Stimulated activated effector memory CD8-positive, alpha-beta T cell treated with anti-CD3 and anti-CD28 coated beads, Interleukin-12 subunit alpha, Interleukin-12 subunit beta, amount 100 ng/mL, for 72 hours (primary cell): Measurements from ENCODE around the gene TMEM131.

Experiments
- ATAC-seq: fragments of 150-1000 bp; cut with Tn5 transposase; 2 replicates; pipeline ENCODE4 v1.10.0; 2021
- DNase-seq, 2 donors: peaks; one replicate each; pipeline ENCODE4 v3.0.0; 2021 to 2022; ENCODE audit warnings: low spot score in 2 of 2
- H3K27ac Mint-ChIP-seq: one replicate; pipeline ENCODE4 v1.8.0; 2022; ENCODE audit warnings: mild to moderate bottlenecking, mixed read lengths
- H3K36me3 Mint-ChIP-seq: one replicate; pipeline ENCODE4 v1.8.0; 2022; ENCODE audit warnings: mild to moderate bottlenecking, mixed read lengths
- H3K4me1 Mint-ChIP-seq: one replicate; pipeline ENCODE4 v1.8.0; 2022; ENCODE audit warnings: mixed read lengths
- H3K4me3 Mint-ChIP-seq: one replicate; pipeline ENCODE4 v1.8.0; 2022; ENCODE audit warnings: mild to moderate bottlenecking, mixed read lengths
- H3K9me3 Mint-ChIP-seq: one replicate; pipeline ENCODE4 v1.8.0; 2022; ENCODE audit warnings: mixed read lengths

TMEM131 gene

DNA sequence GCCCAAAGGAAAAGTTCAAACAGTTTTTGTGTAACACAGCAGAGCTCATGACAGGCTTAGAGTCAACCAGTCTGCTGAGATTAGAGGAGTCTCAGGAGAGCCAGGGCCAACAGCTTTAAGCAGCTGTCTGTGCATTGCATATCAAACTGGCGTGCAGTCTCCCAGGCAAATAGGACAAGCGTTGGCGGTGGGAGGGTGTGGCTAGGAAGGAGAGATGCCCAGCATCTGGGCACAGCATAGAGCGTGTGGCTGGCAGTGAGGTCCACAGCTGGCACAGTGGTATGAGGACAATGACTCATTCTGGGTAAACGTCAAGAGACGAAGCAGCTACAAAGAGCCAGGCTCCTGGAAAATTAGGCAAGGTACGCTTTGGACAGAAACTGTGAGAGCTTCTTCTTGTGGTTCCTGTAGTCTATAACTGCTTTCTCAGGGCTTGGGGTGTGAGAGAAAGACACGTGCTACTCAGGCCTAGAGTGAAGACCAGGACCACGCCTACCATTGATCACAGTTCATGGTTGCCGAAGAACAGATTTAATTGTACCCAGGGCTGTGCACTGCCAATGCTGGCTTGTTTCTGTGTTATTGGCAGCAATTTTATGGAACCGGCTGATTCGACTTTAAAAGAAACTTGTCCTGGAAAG lies 267.5 kb downstream of the TMEM131 start:
- Mint-ChIP-seq H3K4me1 (peaks cover 78% of the 10 kb centered on the region), H3K36me3 (peaks cover 99% of the 10 kb centered on the region), H3K4me3 (peak overlapping the region; percentile 13), H3K27ac (peak overlapping the region; percentile 89), H3K9me3 (no peaks in the 10 kb centered on the region)
- no peak for DNase-seq
- peak; percentile 84 for ATAC-seq

- Mint-ChIP-seq H3K4me3 (no peak overlapping the region), H3K4me1 (peaks cover 82% of the 10 kb centered on the region), H3K36me3 (peaks cover 100% of the 10 kb centered on the region), H3K9me3 (no peaks in the 10 kb centered on the region), H3K27ac (peak overlapping the region; percentile 89)
- ATAC-seq = no peak
- no peak for DNase-seq
Measured at GRCh38 chr2:97727296-97727695, 268.5 kb downstream of the TMEM131 start.

DNA sequence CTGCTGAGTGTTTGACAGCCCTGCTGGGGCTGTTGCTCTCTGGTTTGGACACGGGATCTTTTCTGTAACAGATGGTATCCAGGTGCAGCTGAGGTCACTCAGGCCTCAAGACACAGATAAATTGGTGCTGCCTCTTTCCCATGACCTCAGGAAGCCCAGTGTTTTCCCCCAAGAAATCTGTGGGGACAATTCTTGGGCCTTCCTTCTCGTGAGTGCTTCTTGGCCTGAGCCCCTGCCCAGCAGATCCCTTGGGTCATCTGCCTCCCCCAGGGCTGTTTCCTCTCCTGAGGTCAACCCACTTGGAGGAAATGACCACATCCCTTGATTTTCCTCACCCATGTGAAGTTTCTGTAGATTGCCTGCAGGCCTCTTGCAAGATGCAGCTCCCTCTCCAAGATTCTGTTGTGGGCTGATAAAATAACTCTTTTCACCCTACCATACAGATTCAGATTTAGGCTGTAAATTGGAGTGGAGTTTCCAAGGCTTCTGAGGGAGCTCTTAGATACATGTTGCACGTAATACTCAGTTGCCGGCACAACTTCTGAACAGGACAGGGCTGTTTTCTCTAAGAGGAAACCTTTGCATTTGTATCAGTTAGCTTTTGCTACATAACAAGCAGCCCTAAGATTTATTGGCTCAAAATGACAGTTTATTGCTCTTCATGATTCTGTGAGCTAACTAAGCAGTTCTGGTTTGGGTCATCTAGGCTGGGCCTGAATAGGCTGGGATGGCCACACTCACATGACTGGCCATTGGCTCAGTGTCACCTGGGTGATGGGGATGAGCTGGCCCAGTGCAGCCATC lies 269.3 kb downstream of the TMEM131 start:
- H3K36me3 Mint-ChIP-seq = peaks cover 100% of the 10 kb centered on the region
- DNase-seq = no peak
- no peak overlapping the region for H3K4me3 Mint-ChIP-seq
- ATAC-seq = no peak
- H3K4me1 Mint-ChIP-seq = peaks cover 78% of the 10 kb centered on the region
- H3K9me3 Mint-ChIP-seq = no peaks in the 10 kb centered on the region
- H3K27ac Mint-ChIP-seq = peak overlapping the region; percentile 55

- ATAC-seq (no peak), DNase-seq (no peak)
- Mint-ChIP-seq H3K27ac (peak overlapping the region; percentile 55), H3K36me3 (peaks cover 100% of the 10 kb centered on the region), H3K9me3 (no peaks in the 10 kb centered on the region), H3K4me1 (peaks cover 75% of the 10 kb centered on the region), H3K4me3 (no peak overlapping the region)
Measured at GRCh38 chr2:97724946-97725688, 270.6 kb downstream of the TMEM131 start.

GRCh38 chr2:97724501-97724900 lies 271.2 kb downstream of the TMEM131 start:
- H3K9me3 Mint-ChIP-seq = no peaks in the 10 kb centered on the region
- no peak overlapping the region for H3K4me3 Mint-ChIP-seq
- peaks cover 100% of the 10 kb centered on the region for H3K36me3 Mint-ChIP-seq
- peak overlapping the region; percentile 55 for H3K27ac Mint-ChIP-seq
- H3K4me1 Mint-ChIP-seq = peaks cover 79% of the 10 kb centered on the region
- ATAC-seq (no peak), DNase-seq (no peak)

DNA sequence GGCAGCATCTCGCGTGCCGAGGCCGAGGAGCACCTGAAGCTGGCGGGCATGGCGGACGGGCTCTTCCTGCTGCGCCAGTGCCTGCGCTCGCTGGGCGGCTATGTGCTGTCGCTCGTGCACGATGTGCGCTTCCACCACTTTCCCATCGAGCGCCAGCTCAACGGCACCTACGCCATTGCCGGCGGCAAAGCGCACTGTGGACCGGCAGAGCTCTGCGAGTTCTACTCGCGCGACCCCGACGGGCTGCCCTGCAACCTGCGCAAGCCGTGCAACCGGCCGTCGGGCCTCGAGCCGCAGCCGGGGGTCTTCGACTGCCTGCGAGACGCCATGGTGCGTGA lies 271.7 kb downstream of the TMEM131 start:
- H3K36me3 Mint-ChIP-seq = peaks cover 100% of the 10 kb centered on the region

DNA sequence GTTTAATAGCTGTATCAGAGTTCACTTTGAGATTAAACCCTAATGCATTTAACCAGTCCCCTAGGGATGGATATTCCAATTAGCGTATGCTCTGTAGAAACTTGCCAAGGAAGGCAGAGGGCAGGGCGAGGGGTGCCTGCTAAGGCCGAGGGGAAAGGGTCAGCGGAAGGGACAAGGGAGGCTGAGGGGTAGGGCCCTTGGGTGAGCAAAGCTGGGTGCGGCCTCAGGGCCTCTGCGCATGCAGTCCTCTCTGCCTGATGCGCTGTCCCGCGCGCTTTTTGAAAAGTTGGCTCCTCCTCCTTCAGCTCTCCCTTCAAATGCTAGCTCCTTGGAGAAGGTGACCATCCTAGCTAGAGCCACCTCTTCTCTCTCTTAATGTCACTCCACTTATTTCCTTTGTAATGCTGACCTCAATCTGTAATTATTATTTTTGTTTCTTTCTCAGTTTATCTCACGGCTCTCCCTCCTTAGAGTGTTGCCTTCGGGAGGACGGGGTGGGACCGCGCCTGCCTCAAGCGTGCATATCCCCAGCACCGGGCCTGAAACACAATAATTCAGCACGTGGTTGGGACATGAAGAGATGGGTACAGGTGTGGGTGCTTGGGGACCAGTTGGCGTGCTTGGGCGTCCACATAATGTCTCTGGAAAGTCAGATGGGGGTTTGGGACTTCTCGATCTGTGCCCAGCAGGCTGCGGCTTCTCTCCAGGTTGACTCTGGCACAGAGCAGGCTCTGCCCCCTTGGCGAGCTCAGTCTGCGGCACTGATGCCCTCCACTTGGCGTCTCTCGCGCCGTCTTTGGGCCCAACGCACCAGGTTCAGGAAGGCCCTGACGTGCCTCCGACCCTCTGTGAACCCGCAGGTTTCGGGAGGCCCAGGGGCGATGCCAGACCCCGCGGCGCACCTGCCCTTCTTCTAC lies 272.3 kb downstream of the TMEM131 start:
- DNase-seq = no peak
- H3K27ac Mint-ChIP-seq = peak overlapping the region; percentile 64
- H3K36me3 Mint-ChIP-seq = peaks cover 100% of the 10 kb centered on the region
- no peak for ATAC-seq
- peaks cover 87% of the 10 kb centered on the region for H3K4me1 Mint-ChIP-seq
- H3K9me3 Mint-ChIP-seq = no peaks in the 10 kb centered on the region
- H3K4me3 Mint-ChIP-seq = no peak overlapping the region

More for the DNA sequence above, 271.7 kb downstream of the TMEM131 start:
- no peak overlapping the region for H3K27ac Mint-ChIP-seq
- DNase-seq (no peak), ATAC-seq (no peak)
- H3K4me1 Mint-ChIP-seq = peaks cover 84% of the 10 kb centered on the region
- H3K9me3 Mint-ChIP-seq = no peaks in the 10 kb centered on the region
- H3K4me3 Mint-ChIP-seq = no peak overlapping the region

DNA sequence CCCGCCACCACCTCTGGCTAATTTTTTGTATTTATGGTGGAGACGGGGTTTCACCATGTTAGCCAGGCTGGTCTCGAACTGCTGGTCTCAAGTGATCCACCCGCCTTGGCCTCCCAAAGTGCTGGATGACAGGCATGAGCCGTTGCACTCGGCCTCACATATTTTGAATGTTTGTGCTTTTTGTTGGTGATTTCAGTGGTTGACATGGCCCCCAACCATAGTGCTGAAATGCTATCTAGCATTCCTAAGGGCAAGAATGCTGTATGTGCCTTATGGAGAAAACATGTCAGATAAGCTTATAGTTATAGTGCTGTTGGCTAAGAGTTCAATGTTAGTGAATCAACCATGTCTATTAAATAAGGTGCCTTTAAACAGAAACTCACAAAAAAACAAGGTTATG lies 273.5 kb downstream of the TMEM131 start:
- Mint-ChIP-seq H3K4me1 (peaks cover 87% of the 10 kb centered on the region), H3K4me3 (no peak overlapping the region), H3K36me3 (peaks cover 100% of the 10 kb centered on the region), H3K9me3 (no peaks in the 10 kb centered on the region), H3K27ac (peak overlapping the region; percentile 64)
- ATAC-seq = no peak
- no peak for DNase-seq

GRCh38 chr2:97720746-97721145 lies 275.0 kb downstream of the TMEM131 start:
- DNase-seq (no peak), ATAC-seq (peak; percentile 2)
- H3K4me1 Mint-ChIP-seq = peaks cover 90% of the 10 kb centered on the region
- H3K36me3 Mint-ChIP-seq = peaks cover 100% of the 10 kb centered on the region
- peak overlapping the region; percentile 44 for H3K4me3 Mint-ChIP-seq
- H3K9me3 Mint-ChIP-seq = no peaks in the 10 kb centered on the region
- peak overlapping the region; percentile 29 for H3K27ac Mint-ChIP-seq

DNA sequence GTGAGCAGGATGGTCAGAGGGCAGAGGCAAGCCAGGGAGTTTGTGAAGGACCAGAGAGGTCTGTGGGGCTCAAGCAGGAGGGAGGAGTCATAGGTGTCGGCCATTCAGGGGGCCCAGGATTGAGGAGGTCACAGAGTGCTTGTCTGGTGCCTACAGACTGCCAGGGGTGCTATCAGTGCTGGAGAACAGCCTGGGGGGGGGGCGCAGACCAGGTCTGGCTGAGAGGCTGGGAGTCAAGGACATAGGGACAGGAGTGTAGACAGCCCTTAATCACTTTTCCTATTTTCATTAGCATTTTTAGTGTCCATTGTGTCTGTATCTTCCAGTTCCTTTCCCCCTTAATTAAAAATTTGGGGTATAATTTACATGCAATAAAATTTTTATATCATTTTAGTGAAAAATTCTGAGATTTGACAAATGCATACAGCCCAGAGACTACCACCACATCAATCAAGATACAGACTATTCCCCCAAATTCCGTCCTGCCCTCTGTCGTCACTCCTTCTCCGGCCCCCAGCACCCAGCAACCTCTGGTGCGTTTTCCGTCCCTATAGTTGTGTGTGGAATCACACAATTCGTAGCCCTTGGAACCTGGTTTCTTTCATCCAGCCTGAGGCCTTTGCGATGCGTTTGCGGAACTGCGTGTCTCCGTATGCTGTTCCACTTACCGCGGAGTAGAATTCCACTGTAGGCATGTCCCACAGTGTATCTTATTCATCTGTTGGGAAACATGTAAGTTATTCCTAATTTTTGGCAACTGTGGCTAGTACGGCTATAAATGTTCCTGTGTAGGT lies 276.2 kb downstream of the TMEM131 start:
- no peaks in the 10 kb centered on the region for H3K9me3 Mint-ChIP-seq
- H3K4me1 Mint-ChIP-seq = peaks cover 90% of the 10 kb centered on the region
- peaks cover 100% of the 10 kb centered on the region for H3K36me3 Mint-ChIP-seq
- DNase-seq (no peak), ATAC-seq (no peak)
- peak overlapping the region; percentile 99 for H3K27ac Mint-ChIP-seq
- H3K4me3 Mint-ChIP-seq = peak overlapping the region; percentile 93

DNA sequence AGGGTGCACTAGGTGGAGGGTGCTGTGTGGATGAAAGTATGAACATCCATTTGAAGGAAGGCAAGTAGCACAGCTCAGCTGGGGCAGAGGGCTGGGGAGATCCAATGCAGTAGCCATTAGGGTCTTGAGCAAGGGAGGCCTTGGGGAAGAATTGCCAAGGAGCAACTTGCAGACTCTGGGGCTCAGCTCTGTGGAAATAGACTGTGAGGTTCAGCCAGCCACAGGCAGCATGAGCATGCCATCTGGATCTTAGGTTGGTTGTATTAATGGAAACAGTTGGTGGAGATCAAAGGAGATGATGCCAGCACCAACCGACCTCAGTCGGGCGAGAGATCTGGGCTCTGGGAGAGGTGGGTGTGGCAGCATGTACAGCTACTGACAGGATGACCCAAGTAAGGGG lies 276.8 kb downstream of the TMEM131 start:
- peaks cover 90% of the 10 kb centered on the region for H3K4me1 Mint-ChIP-seq
- peak overlapping the region; percentile 93 for H3K4me3 Mint-ChIP-seq
- DNase-seq (no peak), ATAC-seq (peak; percentile 1)
- no peaks in the 10 kb centered on the region for H3K9me3 Mint-ChIP-seq
- H3K27ac Mint-ChIP-seq = peak overlapping the region; percentile 99
- peaks cover 100% of the 10 kb centered on the region for H3K36me3 Mint-ChIP-seq

DNA sequence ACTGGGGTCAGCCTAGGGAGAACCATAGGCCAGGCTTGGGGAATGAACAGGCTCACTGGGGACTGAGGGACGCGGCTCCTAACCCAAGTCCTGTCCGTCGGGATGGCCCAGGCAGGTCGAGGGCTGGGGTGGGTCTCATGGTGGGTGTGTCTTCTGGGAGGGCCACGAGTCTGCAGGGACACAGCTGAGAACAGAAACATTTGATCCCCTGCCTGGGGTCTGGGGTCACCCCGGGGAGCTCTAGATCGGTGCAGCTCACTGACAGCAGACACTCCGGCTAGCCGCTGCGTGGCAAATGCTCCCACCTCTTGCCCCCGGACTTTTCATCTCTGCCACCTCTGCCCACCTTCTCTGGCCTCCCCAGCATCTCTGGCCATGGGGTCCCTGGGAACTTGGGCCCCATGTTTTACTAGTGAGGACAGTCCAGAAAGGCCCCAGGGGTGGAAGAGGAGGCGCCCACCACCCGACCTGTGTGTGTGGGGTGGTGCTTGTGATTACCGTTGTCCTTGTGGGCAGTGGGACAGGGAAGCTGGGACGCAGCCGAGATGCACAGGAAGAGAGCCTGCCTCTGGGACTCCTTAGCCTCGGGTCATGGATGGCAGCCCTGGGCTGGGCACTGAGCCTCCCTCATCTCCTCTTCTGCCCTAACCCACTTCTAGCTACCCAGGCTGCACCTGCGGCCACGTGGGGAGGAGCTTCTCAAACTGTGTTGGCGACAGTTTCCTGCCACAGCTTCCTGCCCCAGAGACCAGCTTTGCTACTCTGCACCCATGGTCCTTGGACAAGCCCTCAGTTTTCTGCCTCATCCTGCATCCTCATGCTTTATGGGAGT lies 277.5 kb downstream of the TMEM131 start:
- peak; percentile 52 to 81 for DNase-seq
- H3K4me3 Mint-ChIP-seq = peak overlapping the region; percentile 93
- H3K9me3 Mint-ChIP-seq = no peaks in the 10 kb centered on the region
- H3K4me1 Mint-ChIP-seq = peaks cover 91% of the 10 kb centered on the region
- peak overlapping the region; percentile 99 for H3K27ac Mint-ChIP-seq
- H3K36me3 Mint-ChIP-seq = peaks cover 100% of the 10 kb centered on the region
- ATAC-seq = peak; percentile 80

GRCh38 chr2:97717613-97717995 lies 278.1 kb downstream of the TMEM131 start:
- no peaks in the 10 kb centered on the region for H3K9me3 Mint-ChIP-seq
- ATAC-seq (no peak), DNase-seq (no peak)
- H3K4me1 Mint-ChIP-seq = peaks cover 91% of the 10 kb centered on the region
- H3K4me3 Mint-ChIP-seq = peak overlapping the region; percentile 93
- peak overlapping the region; percentile 99 for H3K27ac Mint-ChIP-seq
- H3K36me3 Mint-ChIP-seq = peaks cover 94% of the 10 kb centered on the region
